SKM-1 treated with dmso at 0.1 percent for 144 hours (cell line): ENCODE results near the gene TTF2.

Source experiments
- DNase-seq: peaks from one replicate; lab custom pipeline; 2025; ENCODE audit not compliant: unreplicated experiment; lab: John Stamatoyannopoulos, UW

Gene TTF2

GRCh38 chr1:117045644-117046043, 14.5 kb upstream of the TTF2 start:
- DNase-seq = no peak

DNA sequence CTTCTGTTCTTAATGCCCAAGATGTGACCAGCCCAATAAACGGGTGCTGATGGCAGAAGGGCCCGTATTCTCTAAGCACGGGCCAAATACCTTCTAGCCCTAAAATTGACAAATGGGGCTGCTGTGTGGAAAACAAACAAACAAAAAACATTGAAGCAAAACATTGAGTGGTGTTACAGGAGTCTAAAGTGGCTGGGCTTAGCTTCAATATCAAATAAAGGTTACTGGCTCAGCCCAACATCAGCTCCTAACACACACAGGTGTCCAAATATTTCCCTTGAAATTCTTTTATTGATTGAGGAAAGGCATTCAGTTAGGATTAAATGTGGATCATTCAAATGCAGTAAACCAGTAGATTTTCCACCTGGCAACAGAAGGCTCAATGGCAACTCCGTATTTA, 13.3 kb upstream of the TTF2 start:
- no peak for DNase-seq

GRCh38 chr1:117047271-117047670, 12.9 kb upstream of the TTF2 start:
- DNase-seq = no peak

- DNase-seq = no peak
These were observed 10.3 kb upstream of the TTF2 start for GRCh38 chr1:117049857-117050256.

DNA sequence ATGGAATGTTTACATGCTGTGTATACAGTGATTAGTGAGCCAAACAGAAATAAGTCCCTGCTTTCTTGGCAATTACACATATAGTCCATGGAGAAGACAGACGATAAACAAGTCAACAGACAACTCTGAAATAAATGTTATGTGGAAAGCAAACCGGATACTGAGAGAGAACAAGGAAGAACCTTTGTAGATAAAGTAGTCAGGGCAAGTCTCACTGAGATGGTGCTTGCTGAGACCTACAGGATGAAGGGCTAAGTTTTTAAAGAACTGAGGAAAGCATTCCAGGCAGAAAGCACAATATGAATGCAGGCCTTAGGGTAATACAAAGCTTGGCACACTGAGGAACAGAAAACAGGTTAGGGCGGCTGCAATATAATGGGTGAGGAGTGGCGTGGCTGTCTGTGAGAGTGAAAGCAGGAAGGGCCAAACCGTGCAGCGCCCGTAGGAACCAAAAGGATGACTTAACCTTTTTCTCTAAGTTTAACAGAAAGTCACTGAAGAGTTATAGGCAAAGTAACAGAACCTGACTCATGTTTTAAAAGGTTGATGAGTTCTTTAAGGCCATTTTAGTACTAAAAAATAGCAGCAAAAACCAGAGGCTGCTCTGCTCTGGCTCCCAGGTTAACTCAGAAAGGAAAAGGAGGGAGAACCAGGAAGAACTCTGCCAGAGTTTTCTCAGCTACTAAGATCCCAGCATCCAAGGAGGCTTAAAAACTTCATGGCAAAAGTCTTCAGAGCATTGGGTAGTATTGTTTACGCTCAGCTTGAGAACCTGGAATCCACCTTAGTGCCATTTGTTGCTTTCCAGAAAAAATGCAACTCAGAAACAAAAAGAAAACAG, 8.7 kb upstream of the TTF2 start:
- DNase-seq = no peak

GRCh38 chr1:117054068-117054467, 6.1 kb upstream of the TTF2 start:
- DNase-seq = no peak

DNA sequence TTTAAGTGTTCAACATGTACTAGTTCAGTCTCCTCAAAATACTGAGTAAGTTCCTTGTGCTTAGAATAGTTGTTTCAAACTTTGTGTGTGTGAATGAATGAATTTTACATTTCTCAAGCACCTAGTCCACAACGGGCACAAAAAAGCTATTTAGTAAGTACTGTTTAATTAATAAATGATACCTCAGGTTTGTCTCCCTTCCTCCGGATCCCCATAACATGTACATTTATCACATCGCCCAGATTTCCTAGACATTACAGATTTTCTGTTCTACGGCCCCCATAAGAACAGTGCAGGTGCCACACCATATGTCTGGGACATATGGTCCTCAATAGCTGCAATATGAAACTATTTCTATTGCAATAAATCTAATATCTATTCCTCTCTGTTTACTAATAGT, 1.3 kb upstream of the TTF2 start:
- no peak for DNase-seq

DNA sequence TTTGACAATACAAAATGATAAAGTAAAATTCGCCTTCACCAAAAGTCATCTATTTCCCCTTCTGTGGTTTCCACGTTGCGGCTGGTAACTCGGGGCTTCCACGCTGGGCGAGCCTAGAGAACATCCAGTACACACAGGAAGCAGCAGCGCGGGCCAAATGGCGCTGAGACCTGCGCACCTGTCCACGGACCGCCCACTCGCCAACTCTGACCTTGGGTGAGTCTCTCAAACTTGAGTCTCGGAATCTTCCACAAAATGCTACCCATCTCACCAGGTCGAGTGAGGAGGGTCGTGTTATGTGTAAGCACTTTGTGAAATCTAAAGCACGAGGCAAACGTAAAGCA, 820 bp upstream of the TTF2 start:
- no peak for DNase-seq

DNA sequence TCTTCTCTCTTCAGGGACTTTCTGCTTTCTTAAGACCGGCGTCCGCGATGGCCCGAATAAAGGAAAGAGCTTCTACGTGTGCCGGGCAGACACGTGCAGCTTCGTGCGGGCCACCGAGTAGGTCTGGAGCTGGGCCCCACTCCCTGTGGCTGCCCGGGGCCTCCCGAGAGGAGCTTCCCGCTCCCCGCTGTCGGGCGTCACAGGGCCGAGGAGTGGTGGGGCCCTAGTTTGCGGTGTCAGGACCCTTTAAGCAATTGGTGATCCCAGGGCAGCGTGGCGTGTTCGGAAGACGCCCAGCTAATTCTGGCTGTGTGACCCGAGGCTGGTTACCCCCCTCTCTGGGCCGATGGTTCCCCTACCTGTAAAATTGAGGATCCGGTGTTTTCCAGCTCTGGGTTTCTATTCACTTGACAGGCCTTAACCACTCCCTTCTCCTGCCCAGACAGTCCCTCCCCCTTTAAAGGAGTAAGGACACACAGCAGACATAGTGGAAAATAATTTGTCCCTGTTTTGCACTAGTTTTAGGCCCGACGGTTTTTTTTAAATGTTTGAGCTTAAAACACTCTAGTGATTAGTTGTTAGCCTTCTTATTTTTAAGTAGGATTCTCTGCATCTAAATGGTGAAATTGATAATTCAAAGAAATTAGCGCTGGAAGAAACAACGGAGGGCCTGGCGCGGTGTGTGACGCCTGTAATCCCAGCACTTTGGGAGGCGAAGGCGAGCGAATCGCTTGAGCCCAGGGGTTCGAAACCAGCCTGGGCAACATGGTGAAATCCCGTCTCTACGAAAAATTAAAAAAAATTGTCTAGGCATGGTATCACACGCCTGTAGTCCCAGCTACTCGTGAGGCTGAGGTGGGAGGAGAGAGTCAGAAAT, 553 bp downstream of the TTF2 start:
- peak; percentile 49 for DNase-seq

GRCh38 chr1:117061986-117062415, 1.9 kb downstream of the TTF2 start:
- DNase-seq = no peak

- no peak for DNase-seq
These were observed 6.2 kb downstream of the TTF2 start for GRCh38 chr1:117066367-117066766.

- no peak for DNase-seq
These were observed 7.6 kb downstream of the TTF2 start for GRCh38 chr1:117067533-117068370.

- no peak for DNase-seq
These were observed 8.5 kb downstream of the TTF2 start for GRCh38 chr1:117068580-117068979.

- no peak for DNase-seq
These were observed 9.2 kb downstream of the TTF2 start for GRCh38 chr1:117069220-117069844.

- DNase-seq = no peak
These were observed 10.0 kb downstream of the TTF2 start for GRCh38 chr1:117070124-117070523.

GRCh38 chr1:117076648-117077047, 16.5 kb downstream of the TTF2 start:
- DNase-seq = no peak

DNA sequence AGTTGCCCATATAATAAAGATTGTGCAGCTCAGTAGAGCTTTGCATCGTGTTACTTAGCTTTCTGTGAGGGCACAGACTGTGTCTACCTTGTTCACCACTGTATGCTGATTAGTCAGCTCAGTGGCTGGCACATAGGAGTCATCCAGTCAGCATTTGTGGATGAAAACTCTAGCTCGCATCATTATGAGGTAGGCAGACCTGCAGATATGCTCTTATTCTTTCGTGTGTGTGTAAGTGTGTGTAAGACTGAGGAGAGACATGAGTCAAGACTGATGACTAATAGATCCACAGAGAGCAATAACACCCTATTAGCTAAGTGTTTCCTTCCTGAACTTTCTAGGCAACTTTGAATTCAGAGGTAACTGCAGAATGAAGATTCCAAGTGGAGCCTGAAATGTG, 17.1 kb downstream of the TTF2 start:
- no peak for DNase-seq

DNA sequence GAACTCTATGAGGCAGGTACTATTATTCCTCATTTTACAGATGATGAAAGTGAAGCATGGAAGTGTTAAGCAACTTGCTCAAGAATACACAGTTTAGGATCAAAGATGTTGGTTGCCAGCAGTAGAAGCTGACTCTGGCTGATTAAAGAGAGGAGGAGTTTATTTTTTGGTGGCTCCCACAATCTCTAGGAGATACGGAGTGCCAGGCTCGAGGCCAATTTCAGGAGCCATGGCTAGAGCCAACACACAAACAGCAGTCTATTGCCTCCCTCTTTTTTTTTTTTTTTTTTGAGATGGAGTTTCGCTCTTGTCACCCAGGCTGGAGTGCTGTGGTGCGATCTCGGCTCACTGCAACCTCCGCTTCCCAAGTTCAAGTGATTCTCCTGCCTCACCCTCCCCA, 19.6 kb downstream of the TTF2 start:
- no peak for DNase-seq

DNA sequence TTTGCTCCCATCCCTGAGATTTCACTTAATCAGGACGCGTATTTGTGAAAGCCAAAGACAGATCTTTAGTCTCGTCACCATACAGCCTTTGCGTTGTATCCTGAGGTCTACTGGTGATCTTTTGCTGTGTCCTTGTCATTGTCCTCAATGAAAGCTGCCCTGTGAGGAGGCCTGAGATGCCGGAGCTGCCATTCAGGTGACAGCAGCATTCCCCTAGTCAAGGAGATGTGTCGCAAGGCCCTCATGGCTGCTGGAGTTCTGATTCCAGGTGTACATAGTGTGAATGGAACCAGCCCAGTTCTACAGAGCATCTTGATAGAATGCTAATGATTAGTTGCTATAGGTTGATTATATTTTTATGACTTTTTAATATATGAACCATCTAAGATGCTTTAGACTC, 24.1 kb downstream of the TTF2 start:
- no peak for DNase-seq

- no peak for DNase-seq
These were observed 27.6 kb downstream of the TTF2 start for GRCh38 chr1:117087686-117088085.

DNA sequence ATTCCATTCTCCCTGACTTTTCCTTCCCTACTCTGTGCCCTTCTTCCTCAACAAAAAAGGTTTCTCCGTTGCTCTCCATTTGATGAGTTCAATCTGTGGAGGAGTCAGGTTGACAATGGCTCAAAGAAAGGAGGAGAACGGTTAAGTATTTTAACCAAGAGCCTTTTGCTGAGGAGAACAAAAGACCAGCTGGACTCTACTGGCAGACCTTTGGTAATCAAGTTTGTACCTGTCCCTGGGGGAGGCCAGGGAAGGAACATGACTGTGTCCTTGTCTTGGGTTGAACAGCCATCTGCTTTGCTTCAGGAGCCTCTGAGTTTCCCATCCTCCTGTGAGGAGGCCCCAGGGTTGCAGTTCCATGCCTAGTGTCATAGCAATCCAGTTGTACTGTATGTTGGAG, 29.9 kb downstream of the TTF2 start:
- DNase-seq = no peak
